ENCODE data around the gene FADS2.

GRCh38 chr11:61782299-61782698 lies 45.8 kb upstream of the FADS2 start:
- TF ChIP-seq CTCF (IDR thresholded peaks at IDR 0.05) (no peak), POLR2A (IDR thresholded peaks at IDR 0.05) (no peak), EP300 (IDR thresholded peaks at IDR 0.05; ENCODE audit: low read depth) (no peak), POLR2AphosphoS5 (IDR thresholded peaks at IDR 0.05) (no peak)

Data from transverse colon (tissue), 4 donors.